AG04450 (cell line): ENCODE results near the gene POSTN. TPM values are rescaled to one million over a fixed set of nuclear protein-coding genes. Genes with fewer than 3 reads are reported as not detected.
"Not testable (repeated sequence)": the region's sequence is repeated elsewhere in the genome, so short reads cannot be mapped to it uniquely, and the experiment has no call there.

Experiments
- CTCF ChIA-PET: fragments of 300-600, 350-600 bp; formaldehyde crosslinking; extraction: SDS; loops from one replicate; lab custom pipeline; 2022; ENCODE audit warnings: antibody characterized with exemption, inconsistent platforms; lab: Charles Lee
- POLR2A ChIA-PET: fragments of 350-600 bp; formaldehyde crosslinking; extraction: SDS; loops from one replicate; lab custom pipeline; 2021; ENCODE audit warnings: antibody characterized with exemption, inconsistent platforms; lab: Yijun Ruan, JAX
- DNase-seq: peaks from one replicate; pipeline ENCODE4 v3.0.0-alpha.2; 2011; ENCODE audit warnings: low read depth, low spot score
- H3K27ac ChIP-seq: one replicate; pipeline ENCODE4 v1.5.1; 2012; ENCODE audit warnings: low read depth, low read length, control low read depth
- H3K27me3 ChIP-seq: one replicate; pipeline ENCODE4 v1.6.0; 2012; ENCODE audit warnings: low read length; ENCODE audit not compliant: control insufficient read depth, insufficient read depth
- H3K4me3 ChIP-seq: 2 replicates; pipeline ENCODE4 v1.5.1; 2011; ENCODE audit warnings: mild to moderate bottlenecking, low read depth, low read length, control low read depth
- H3K9me3 ChIP-seq: 2 replicates; pipeline ENCODE4 v1.5.1; 2012; ENCODE audit warnings: low read length; ENCODE audit not compliant: control insufficient read depth, insufficient read depth
- CTCF ChIP-seq: IDR thresholded peaks from 2 replicates; pipeline ENCODE4 v1.5.1; 2011; ENCODE audit warnings: low read depth, low read length, control low read depth, inconsistent platforms
- polyA plus RNA-seq: library from polyadenylated mRNA; depleted of rRNA; stranded (reverse); fragments of >200 nt; gene quantifications from 2 replicates; pipeline ENCODE4 v1.2.3, GENCODE V29; 2011

POSTN gene
- polyA plus RNA-seq, 1 experiment: 359 TPM

- H3K4me3 ChIP-seq: no peak overlapping the region
- H3K27me3 ChIP-seq: no peaks in the 10 kb centered on the region
- DNase-seq: no peak
- CTCF ChIA-PET: interaction anchor here (0.7 to 1.5 kb wide), 3 partner anchors 22 to 503 kb away, joined by 3 to 5 read pairs (median 3); partner anchors contain the start of gene POSTN
- no peaks in the 10 kb centered on the region for H3K9me3 ChIP-seq
- no peak for TF ChIP-seq CTCF
- no peak overlapping the region for H3K27ac ChIP-seq
- POLR2A ChIA-PET: no interaction called here
Measured at GRCh38 chr13:37576601-37577000, 22.0 kb downstream of the POSTN start.

DNA sequence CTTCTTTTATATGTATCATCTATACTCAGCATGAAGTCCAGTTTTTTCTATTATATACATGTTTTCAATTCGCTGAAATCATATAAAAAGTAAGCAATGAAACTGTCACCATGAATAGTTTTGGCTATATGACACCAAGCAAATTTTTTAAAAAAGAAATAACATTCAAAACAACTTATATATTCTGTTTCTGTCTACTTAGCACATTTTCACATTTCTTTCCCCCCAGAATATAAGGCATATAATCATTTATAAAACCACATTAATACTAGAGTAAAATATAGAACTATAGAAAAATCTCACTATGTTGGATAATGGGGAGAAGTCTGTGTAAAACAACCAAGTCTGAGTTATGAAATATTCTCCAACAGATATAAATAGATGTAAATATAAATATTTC lies 33.1 kb downstream of the POSTN start:
- CTCF ChIA-PET: no interaction called here
- H3K9me3 ChIP-seq: no peaks in the 10 kb centered on the region
- H3K27ac ChIP-seq: no peak overlapping the region
- no peak for TF ChIP-seq CTCF
- POLR2A ChIA-PET: no interaction called here
- no peaks in the 10 kb centered on the region for H3K27me3 ChIP-seq
- H3K4me3 ChIP-seq: no peak overlapping the region
- DNase-seq: no peak

- H3K4me3 ChIP-seq: no peak overlapping the region
- ChIA-PET CTCF (no interaction called here), POLR2A (no interaction called here)
- DNase-seq: no peak
- no peaks in the 10 kb centered on the region for H3K27me3 ChIP-seq
- H3K9me3 ChIP-seq: no peaks in the 10 kb centered on the region
- H3K27ac ChIP-seq: no peak overlapping the region
- no peak for TF ChIP-seq CTCF
Measured at GRCh38 chr13:37561031-37561430, 37.5 kb downstream of the POSTN start.

- TF ChIP-seq CTCF: no peak
Measured at GRCh38 chr13:37560526-37560925, 38.0 kb downstream of the POSTN start.

GRCh38 chr13:37558766-37559165 lies 39.8 kb downstream of the POSTN start:
- H3K9me3 ChIP-seq, CTCF ChIA-PET, H3K27me3 ChIP-seq, DNase-seq, H3K27ac ChIP-seq, H3K4me3 ChIP-seq, POLR2A ChIA-PET: not testable (repeated sequence)

More at GRCh38 chr13:37560526-37560925, 38.0 kb downstream of the POSTN start:
- Histone ChIP-seq H3K9me3 (no peaks in the 10 kb centered on the region), H3K27me3 (no peaks in the 10 kb centered on the region), H3K4me3 (no peak overlapping the region), H3K27ac (no peak overlapping the region)
- no peak for DNase-seq
- CTCF ChIA-PET: no interaction called here
- POLR2A ChIA-PET: no interaction called here

DNA sequence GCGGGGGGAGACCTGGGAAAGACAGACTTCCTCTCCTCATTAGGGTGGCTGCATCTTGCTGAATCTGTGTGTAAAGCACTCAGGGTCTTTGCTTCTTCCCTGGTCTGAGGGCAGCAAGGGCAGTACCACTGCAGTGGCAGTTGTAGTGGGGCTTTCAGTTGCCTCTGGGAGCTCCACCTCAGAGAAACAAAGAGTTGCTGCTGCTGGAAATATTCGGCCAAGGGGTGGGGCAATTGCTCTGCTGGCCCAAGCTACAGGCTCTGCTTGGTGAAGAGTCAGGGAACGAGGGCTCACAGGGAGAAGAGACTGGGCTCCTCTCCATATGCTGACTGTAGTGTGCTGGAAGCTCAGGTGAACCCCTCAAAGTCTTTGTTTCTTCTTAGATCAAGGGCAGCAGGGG lies 52.5 kb downstream of the POSTN start:
- TF ChIP-seq CTCF: no peak
- Histone ChIP-seq H3K27ac (no peak overlapping the region), H3K9me3 (no peaks in the 10 kb centered on the region; the same call in 1 of the 2 replicates), H3K4me3 (no peak overlapping the region), H3K27me3 (no peaks in the 10 kb centered on the region)
- ChIA-PET POLR2A (no interaction called here), CTCF (no interaction called here)
- DNase-seq: no peak
